AG04450 (cell line): ENCODE measurements around the gene TESK2. TPM values are rescaled to one million over a fixed set of nuclear protein-coding genes. Genes with fewer than 3 reads are reported as not detected.

Experiments
- CTCF ChIA-PET: fragments of 300-600, 350-600 bp; formaldehyde crosslinking; extraction: SDS; loops from one replicate; lab custom pipeline; 2022; ENCODE audit warnings: antibody characterized with exemption, inconsistent platforms; lab: Charles Lee
- POLR2A ChIA-PET: fragments of 350-600 bp; formaldehyde crosslinking; extraction: SDS; loops from one replicate; lab custom pipeline; 2021; ENCODE audit warnings: antibody characterized with exemption, inconsistent platforms; lab: Yijun Ruan, JAX
- DNase-seq: peaks from one replicate; pipeline ENCODE4 v3.0.0-alpha.2; 2011; ENCODE audit warnings: low read depth, low spot score
- H3K27ac ChIP-seq: one replicate; pipeline ENCODE4 v1.5.1; 2012; ENCODE audit warnings: low read depth, low read length, control low read depth
- H3K27me3 ChIP-seq: one replicate; pipeline ENCODE4 v1.6.0; 2012; ENCODE audit warnings: low read length; ENCODE audit not compliant: control insufficient read depth, insufficient read depth
- H3K4me3 ChIP-seq: 2 replicates; pipeline ENCODE4 v1.5.1; 2011; ENCODE audit warnings: mild to moderate bottlenecking, low read depth, low read length, control low read depth
- H3K9me3 ChIP-seq: 2 replicates; pipeline ENCODE4 v1.5.1; 2012; ENCODE audit warnings: low read length; ENCODE audit not compliant: control insufficient read depth, insufficient read depth
- polyA plus RNA-seq: library from polyadenylated mRNA; depleted of rRNA; stranded (reverse); fragments of >200 nt; gene quantifications from 2 replicates; pipeline ENCODE4 v1.2.3, GENCODE V29; 2011
- TF ChIP-seq, protein P1 (sequence below): IDR thresholded peaks from 2 replicates; pipeline ENCODE4 v1.5.1; 2011; ENCODE audit warnings: low read depth, low read length, control low read depth, inconsistent platforms

TESK2 gene
- polyA plus RNA-seq, 1 experiment = 2.6 TPM

GRCh38 chr1:45346473-45346872, 144.5 kb downstream of the TESK2 start:
- no peaks in the 10 kb centered on the region for H3K9me3 ChIP-seq
- TF ChIP-seq, protein P1, sequence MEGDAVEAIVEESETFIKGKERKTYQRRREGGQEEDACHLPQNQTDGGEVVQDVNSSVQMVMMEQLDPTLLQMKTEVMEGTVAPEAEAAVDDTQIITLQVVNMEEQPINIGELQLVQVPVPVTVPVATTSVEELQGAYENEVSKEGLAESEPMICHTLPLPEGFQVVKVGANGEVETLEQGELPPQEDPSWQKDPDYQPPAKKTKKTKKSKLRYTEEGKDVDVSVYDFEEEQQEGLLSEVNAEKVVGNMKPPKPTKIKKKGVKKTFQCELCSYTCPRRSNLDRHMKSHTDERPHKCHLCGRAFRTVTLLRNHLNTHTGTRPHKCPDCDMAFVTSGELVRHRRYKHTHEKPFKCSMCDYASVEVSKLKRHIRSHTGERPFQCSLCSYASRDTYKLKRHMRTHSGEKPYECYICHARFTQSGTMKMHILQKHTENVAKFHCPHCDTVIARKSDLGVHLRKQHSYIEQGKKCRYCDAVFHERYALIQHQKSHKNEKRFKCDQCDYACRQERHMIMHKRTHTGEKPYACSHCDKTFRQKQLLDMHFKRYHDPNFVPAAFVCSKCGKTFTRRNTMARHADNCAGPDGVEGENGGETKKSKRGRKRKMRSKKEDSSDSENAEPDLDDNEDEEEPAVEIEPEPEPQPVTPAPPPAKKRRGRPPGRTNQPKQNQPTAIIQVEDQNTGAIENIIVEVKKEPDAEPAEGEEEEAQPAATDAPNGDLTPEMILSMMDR = no peak
- no peak for DNase-seq
- no peak overlapping the region for H3K4me3 ChIP-seq
- H3K27ac ChIP-seq = no peak overlapping the region
- no peaks in the 10 kb centered on the region for H3K27me3 ChIP-seq
- ChIA-PET POLR2A (interaction anchor here (0.6 to 1.6 kb wide), 2 partner anchors 16 to 154 kb away, joined by 4 to 7 read pairs; partner anchors contain the start of genes CCDC163 and MMACHC), CTCF (interaction anchor here (5.6 to 5.8 kb wide), 2 partner anchors 13 to 147 kb away, joined by 41 read pairs; partner anchors contain the start of gene TESK2)

DNA sequence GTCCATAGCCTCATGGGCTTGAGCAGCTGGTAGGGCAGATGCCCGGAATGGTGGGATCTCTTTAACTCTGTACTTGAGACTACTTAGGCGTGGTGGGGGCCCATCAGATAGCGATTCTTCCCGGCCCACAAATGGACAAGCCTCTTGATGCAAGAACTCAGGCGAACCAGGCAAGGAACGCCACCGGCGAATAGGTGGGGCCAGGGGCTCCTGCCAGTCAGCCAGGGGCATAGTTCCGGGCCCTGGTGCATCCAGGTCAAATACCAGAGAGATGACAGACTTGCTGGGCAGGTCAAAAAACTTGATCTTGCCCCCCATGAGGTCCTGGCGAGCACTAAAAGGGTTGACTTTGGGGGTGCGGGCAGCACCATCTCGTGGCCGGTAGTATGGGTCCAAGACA, 145.9 kb downstream of the TESK2 start:
- POLR2A ChIA-PET = interaction anchor here (1.6 kb wide), 1 partner anchor 155 kb away, joined by 4 read pairs; the partner anchor contains the start of genes CCDC163 and MMACHC

GRCh38 chr1:45344499-45344898, 146.5 kb downstream of the TESK2 start:
- POLR2A ChIA-PET = interaction anchor here (1.3 kb wide), 1 partner anchor 12 kb away, joined by 3 read pairs; no protein-coding TSS in a partner anchor
- H3K4me3 ChIP-seq = no peak overlapping the region
- no peak for DNase-seq
- H3K27ac ChIP-seq = no peak overlapping the region
- CTCF ChIA-PET = interaction anchor here (1.1 to 1.8 kb wide), 3 partner anchors 12 to 330 kb away, joined by 3 to 8 read pairs (median 5); no protein-coding TSS in a partner anchor
- H3K27me3 ChIP-seq = no peaks in the 10 kb centered on the region
- H3K9me3 ChIP-seq = no peaks in the 10 kb centered on the region; the same call in 1 of the 2 replicates
- TF ChIP-seq, protein P1 = no peak

More for the DNA sequence above, 145.9 kb downstream of the TESK2 start:
- no peaks in the 10 kb centered on the region; the same call in 1 of the 2 replicates for H3K9me3 ChIP-seq
- CTCF ChIA-PET = interaction anchor here (1.7 kb wide), 1 partner anchor 12 kb away, joined by 5 read pairs; no protein-coding TSS in a partner anchor
- no peaks in the 10 kb centered on the region for H3K27me3 ChIP-seq
- H3K27ac ChIP-seq = no peak overlapping the region
- DNase-seq = no peak
- TF ChIP-seq, protein P1 = no peak
- no peak overlapping the region for H3K4me3 ChIP-seq

DNA sequence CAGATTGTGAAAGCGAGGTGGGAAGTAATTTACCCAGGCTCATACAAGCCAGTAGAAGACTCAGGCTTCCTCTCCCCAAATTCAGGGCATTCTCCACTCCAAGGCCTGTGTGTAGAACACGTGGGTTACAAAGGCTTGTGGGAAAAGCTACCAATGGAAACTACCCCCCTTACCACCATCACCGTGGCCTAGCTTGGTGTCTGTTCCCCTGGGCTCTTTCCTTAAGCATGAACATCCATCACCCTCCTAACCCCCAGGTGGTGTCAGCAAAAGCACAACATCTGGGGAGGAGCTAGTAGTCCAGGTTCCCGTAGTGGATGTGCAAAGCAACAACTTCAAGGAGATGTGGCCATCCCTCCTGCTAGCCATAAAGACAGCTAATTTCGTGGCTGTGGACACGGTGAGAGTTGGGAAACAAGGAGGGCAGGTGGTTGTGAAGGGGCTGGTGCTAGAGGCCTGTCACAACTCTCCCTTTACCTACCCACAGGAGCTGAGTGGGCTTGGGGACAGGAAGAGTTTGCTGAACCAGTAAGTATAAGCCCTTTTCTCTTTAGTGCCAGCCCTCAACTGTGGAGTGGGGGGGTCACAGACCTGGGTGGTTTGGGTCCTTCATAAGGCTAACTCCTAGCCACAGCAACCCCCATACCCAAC, 150.0 kb downstream of the TESK2 start:
- DNase-seq = no peak
- CTCF ChIA-PET = interaction anchor here (0.5 to 5.3 kb wide), 9 partner anchors 14 to 610 kb away, joined by 3 to 37 read pairs (median 6); partner anchors contain the start of genes HPDL, RNU5D-1 and TESK2
- Histone ChIP-seq H3K9me3 (no peaks in the 10 kb centered on the region; the same call in 1 of the 2 replicates), H3K27me3 (no peaks in the 10 kb centered on the region), H3K27ac (peak overlapping the region; percentile 94), H3K4me3 (peak overlapping the region; percentile 73)
- POLR2A ChIA-PET = interaction anchor here (0.5 to 2.5 kb wide), 13 partner anchors 11 to 541 kb away, joined by 3 to 32 read pairs (median 8); partner anchors contain the start of genes EIF2B3, HECTD3, MMACHC and PRDX1
- TF ChIP-seq, protein P1 = no peak
